Ishikawa (cell line): ENCODE measurements around the gene ZDHHC6.

Source experiments
- CEBPB ChIP-seq: IDR thresholded peaks from 2 replicates; pipeline ENCODE4 v1.6.1; 2012
- CREB1 ChIP-seq: IDR thresholded peaks from 2 replicates; pipeline ENCODE4 v1.6.1; 2012; ENCODE audit warnings: low read depth
- RAD21 ChIP-seq: IDR thresholded peaks from 2 replicates; pipeline ENCODE4 v1.6.1; 2012; ENCODE audit warnings: low read depth
- REST ChIP-seq: IDR thresholded peaks from 2 replicates; pipeline ENCODE4 v1.6.1; 2012; ENCODE audit warnings: low read depth, mild to moderate bottlenecking
- TAF1 ChIP-seq: IDR thresholded peaks from 2 replicates; pipeline ENCODE4 v1.6.1; 2012; ENCODE audit warnings: low read depth, mild to moderate bottlenecking
- ZBTB7A ChIP-seq: IDR thresholded peaks from 2 replicates; pipeline ENCODE4 v1.6.1; 2012; ENCODE audit warnings: low read depth
- TF ChIP-seq, protein P1 (sequence below): IDR thresholded peaks from 2 replicates; pipeline ENCODE4 v1.6.1; 2012

GRCh38 chr10:112481602-112482001, 34.9 kb upstream of the ZDHHC6 start:
- TF ChIP-seq, protein P1, sequence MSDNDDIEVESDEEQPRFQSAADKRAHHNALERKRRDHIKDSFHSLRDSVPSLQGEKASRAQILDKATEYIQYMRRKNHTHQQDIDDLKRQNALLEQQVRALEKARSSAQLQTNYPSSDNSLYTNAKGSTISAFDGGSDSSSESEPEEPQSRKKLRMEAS: no peak
- no peak for TF ChIP-seq ZBTB7A
- no peak for TF ChIP-seq REST
- no peak for TF ChIP-seq CREB1
- no peak for TF ChIP-seq TAF1
- TF ChIP-seq CEBPB: no peak
- no peak for TF ChIP-seq RAD21
